Inflammatory macrophage (primary cell): ENCODE measurements around the gene SCG2.
A peak's percentile ranks its signal among the peaks of the same experiment; 100 is the strongest.

Experiments used
- DNase-seq, 2 donors: peaks; one replicate each; pipeline ENCODE4 v3.0.0-alpha.2; 2020 to 2022

The SCG2 gene

DNA sequence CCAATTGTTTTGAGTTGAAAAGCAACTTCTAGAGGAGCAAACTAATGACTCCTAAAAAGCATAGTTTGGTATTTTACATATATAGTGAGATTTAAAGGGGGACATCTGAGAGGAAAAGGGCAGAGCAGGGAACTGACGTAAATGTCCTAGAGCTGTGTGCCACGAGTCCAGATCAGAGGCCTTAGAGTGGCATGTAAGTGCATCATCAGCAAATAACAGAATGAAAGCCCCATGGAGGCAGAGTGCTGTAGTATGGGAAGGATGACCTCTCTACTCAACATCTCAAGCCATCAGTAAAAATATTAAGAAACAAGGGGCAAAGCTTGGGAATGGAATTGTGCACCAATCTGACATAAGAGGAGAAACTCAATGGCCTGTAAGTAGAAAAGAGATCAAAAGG, 31.4 kb downstream of the SCG2 start:
- no peak for DNase-seq

GRCh38 chr2:223566396-223566795, 35.8 kb downstream of the SCG2 start:
- no peak for DNase-seq

DNA sequence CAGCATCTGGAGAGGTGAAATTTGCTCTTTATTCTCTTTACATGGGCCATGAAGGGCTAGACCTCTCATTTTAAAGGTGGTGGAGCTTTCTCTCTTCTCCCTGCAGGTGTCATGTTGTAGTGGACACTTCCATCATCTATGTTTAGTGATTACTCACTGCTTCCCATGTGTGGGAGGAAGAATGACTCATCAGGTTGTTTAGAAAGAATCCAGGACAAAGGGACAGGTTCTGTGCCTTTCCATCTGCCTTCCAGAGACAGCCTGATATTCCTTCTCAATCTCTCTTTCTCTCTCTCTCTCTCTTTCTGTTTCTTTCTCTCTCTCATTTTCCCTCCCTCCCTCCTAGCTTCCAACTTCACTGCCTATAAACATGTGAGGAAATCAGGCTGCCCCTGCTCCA, 38.7 kb downstream of the SCG2 start:
- DNase-seq: peak; percentile 14 to 27

- no peak for DNase-seq
Observed at GRCh38 chr2:223562078-223562477, 40.1 kb downstream of the SCG2 start.

- DNase-seq: peak; percentile 15 to 42
Observed at GRCh38 chr2:223560749-223561435, 41.3 kb downstream of the SCG2 start.

DNA sequence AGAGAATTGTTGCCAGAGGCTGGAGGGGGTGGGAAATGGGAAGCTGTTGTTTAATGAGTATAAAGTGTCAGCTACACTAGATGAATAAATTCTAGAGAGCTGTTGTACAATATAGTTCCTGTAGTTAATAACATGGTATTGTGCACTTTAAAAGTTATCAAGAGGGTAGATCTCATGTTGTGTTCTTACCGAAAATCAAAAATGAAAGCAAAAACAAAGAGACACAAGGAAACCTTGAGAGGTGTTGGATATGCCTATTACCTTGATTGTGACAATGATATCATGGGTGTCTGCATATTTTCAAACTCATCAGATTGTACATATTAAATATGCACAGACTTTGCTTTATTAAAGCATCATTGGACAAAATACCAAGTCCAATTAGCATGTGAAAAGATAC, 43.2 kb downstream of the SCG2 start:
- no peak for DNase-seq

GRCh38 chr2:223554923-223555322, 47.2 kb downstream of the SCG2 start:
- no peak for DNase-seq

DNA sequence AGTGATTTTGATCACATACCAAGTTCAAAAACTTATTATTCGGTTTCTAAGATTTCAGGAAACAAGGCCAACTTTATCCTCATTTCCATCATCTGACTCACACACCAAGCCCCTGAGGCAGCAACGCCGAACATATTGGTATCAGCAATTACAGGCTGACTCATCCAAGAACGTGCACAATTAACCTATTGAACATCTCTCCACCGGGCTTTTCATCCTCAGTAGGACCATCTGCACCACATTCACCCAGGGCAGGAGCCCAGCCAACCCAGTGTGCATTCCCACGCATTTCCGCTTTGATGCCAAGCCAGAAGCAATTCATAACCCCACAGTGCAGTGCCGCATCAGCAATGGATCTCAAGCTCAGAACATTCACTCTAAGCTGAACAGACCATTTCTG, 52.9 kb downstream of the SCG2 start:
- DNase-seq: no peak

GRCh38 chr2:223548194-223548593, 54.0 kb downstream of the SCG2 start:
- DNase-seq: no peak
